WTC11 (cell line): Measurements from ENCODE around the gene TSHZ1. TPM values are rescaled to one million over a fixed set of nuclear protein-coding genes. Genes with fewer than 3 reads are reported as not detected.

Experiments used
- ATAC-seq: fragments of 200-7000 bp; cut with Tn5 transposase; 2 replicates; pipeline ENCODE4 v1.10.0; 2021; ENCODE audit warnings: mild to moderate bottlenecking, moderate library complexity
- CTCF ChIA-PET: fragments of 300-600 bp; sonication (Branson Sonifier 250); formaldehyde crosslinking; loops from one replicate; lab custom pipeline; 2021; ENCODE audit warnings: antibody characterized with exemption; lab: Charles Lee
- POLR2A ChIA-PET: fragments of 350-600 bp; sonication (Branson Sonifier 250); formaldehyde crosslinking; loops from one replicate; lab custom pipeline; 2021; ENCODE audit warnings: antibody characterized with exemption; lab: Charles Lee
- DNase-seq: peaks from one replicate; pipeline ENCODE4 v3.0.0; 2021; ENCODE audit warnings: low spot score
- H3K27ac Mint-ChIP-seq: 2 replicates; pipeline ENCODE4 v1.8.0; 2021; ENCODE audit warnings: mixed read lengths
- H3K27me3 Mint-ChIP-seq: 2 replicates; pipeline ENCODE4 v1.8.0; 2021; ENCODE audit warnings: low read depth, mild to moderate bottlenecking, moderate library complexity, mixed read lengths
- H3K36me3 Mint-ChIP-seq: 2 replicates; pipeline ENCODE4 v1.8.0; 2021; ENCODE audit warnings: mixed read lengths
- H3K4me1 Mint-ChIP-seq: 2 replicates; pipeline ENCODE4 v1.8.0; 2022; ENCODE audit warnings: mixed read lengths
- H3K4me3 Mint-ChIP-seq: 2 replicates; pipeline ENCODE4 v1.8.0; 2021; ENCODE audit warnings: mild to moderate bottlenecking, moderate library complexity, mixed read lengths
- H3K9me3 Mint-ChIP-seq: 2 replicates; pipeline ENCODE4 v1.8.0; 2021; ENCODE audit warnings: mixed read lengths
- ATF1 ChIP-seq: sonication (generic); formaldehyde crosslinking; IDR thresholded peaks from 2 replicates; pipeline ENCODE4 v1.8.1; 2023; ENCODE audit warnings: mild to moderate bottlenecking, moderate library complexity, missing genetic modification reagents
- CTCF ChIP-seq: fragments of 200-600 bp; IDR thresholded peaks from 2 replicates; pipeline ENCODE4 v1.8.0; 2022; ENCODE audit warnings: antibody characterized with exemption
- ELF4 ChIP-seq: sonication (generic); formaldehyde crosslinking; IDR thresholded peaks from 2 replicates; pipeline ENCODE4 v1.8.1; 2022; ENCODE audit warnings: low read depth, mild to moderate bottlenecking, moderate library complexity, missing genetic modification reagents
- ETV6 ChIP-seq: sonication (generic); formaldehyde crosslinking; IDR thresholded peaks from 2 replicates; pipeline ENCODE4 v1.8.1; 2022; ENCODE audit warnings: mild to moderate bottlenecking, missing genetic modification reagents
- FOXK1 ChIP-seq: sonication (generic); formaldehyde crosslinking; IDR thresholded peaks from 2 replicates; pipeline ENCODE4 v1.8.0; 2022; ENCODE audit warnings: mild to moderate bottlenecking, moderate library complexity, missing genetic modification reagents
- GTF2I ChIP-seq: fragments of 250-450 bp; sonication (Bioruptor Pico); conservative IDR thresholded peaks from 2 replicates; pipeline ENCODE4 v1.4.0; 2021; ENCODE audit warnings: mild to moderate bottlenecking
- JUN ChIP-seq: sonication (generic); formaldehyde crosslinking; IDR thresholded peaks from 2 replicates; pipeline ENCODE4 v1.8.0; 2023; ENCODE audit warnings: mild to moderate bottlenecking, missing genetic modification reagents
- SOX15 ChIP-seq: fragments of 250-450 bp; sonication (Bioruptor Pico); IDR thresholded peaks from 2 replicates; pipeline ENCODE4 v1.9.0; 2021; ENCODE audit warnings: mild to moderate bottlenecking
- TCF7 ChIP-seq: sonication (generic); formaldehyde crosslinking; IDR thresholded peaks from 2 replicates; pipeline ENCODE4 v1.8.0; 2022; ENCODE audit warnings: mild to moderate bottlenecking, low read depth, missing genetic modification reagents, moderate library complexity
- ZNF121 ChIP-seq: sonication (generic); formaldehyde crosslinking; IDR thresholded peaks from 2 replicates; pipeline ENCODE4 v1.8.0; 2023; ENCODE audit warnings: missing genetic modification reagents
- ZNF219 ChIP-seq: sonication (generic); formaldehyde crosslinking; IDR thresholded peaks from 2 replicates; pipeline ENCODE4 v1.8.0; 2023; ENCODE audit warnings: missing genetic modification reagents, mild to moderate bottlenecking, borderline replicate concordance
- ZNF416 ChIP-seq: fragments of 250-450 bp; sonication (Bioruptor Pico); IDR thresholded peaks from 2 replicates; pipeline ENCODE4 v1.9.0; 2021; ENCODE audit warnings: mild to moderate bottlenecking, inconsistent platforms
- ZNF671 ChIP-seq: fragments of 250-450 bp; sonication (Bioruptor Pico); IDR thresholded peaks from 2 replicates; pipeline ENCODE4 v1.8.0; 2021; ENCODE audit warnings: mild to moderate bottlenecking
- total RNA-seq: library from RNA; stranded (reverse); gene quantifications from 3 replicates; pipeline ENCODE4 v1.2.3, GENCODE V29; 2021
- TF ChIP-seq, protein P1 (sequence below): sonication (generic); formaldehyde crosslinking; IDR thresholded peaks from 2 replicates; pipeline ENCODE4 v1.8.1; 2022; ENCODE audit warnings: missing genetic modification reagents, borderline replicate concordance
- TF ChIP-seq, protein P2 (sequence below): fragments of 250-450 bp; sonication (Bioruptor Pico); IDR thresholded peaks from 2 replicates; pipeline ENCODE4 v1.9.0; 2021; ENCODE audit warnings: mild to moderate bottlenecking
- TF ChIP-seq, protein P3 (sequence below): fragments of 250-450 bp; sonication (Bioruptor Pico); IDR thresholded peaks from 2 replicates; pipeline ENCODE4 v1.9.0; 2021; ENCODE audit warnings: mild to moderate bottlenecking
- TF ChIP-seq, protein P4 (sequence below): fragments of 250-450 bp; sonication (Bioruptor Pico); conservative IDR thresholded peaks from 2 replicates; pipeline ENCODE4 v1.9.0; 2021; ENCODE audit warnings: mild to moderate bottlenecking
- TF ChIP-seq, protein P5 (sequence below): sonication (generic); formaldehyde crosslinking; IDR thresholded peaks from 2 replicates; pipeline ENCODE4 v1.8.0; 2022; ENCODE audit warnings: mild to moderate bottlenecking, missing genetic modification reagents
- TF ChIP-seq, protein P6 (sequence below): fragments of 250-450 bp; sonication (Bioruptor Pico); IDR thresholded peaks from 2 replicates; pipeline ENCODE4 v1.8.0; 2021; ENCODE audit warnings: mild to moderate bottlenecking

Gene TSHZ1
- total RNA-seq, 1 experiment from 2014 or later, result 2.9 TPM

DNA sequence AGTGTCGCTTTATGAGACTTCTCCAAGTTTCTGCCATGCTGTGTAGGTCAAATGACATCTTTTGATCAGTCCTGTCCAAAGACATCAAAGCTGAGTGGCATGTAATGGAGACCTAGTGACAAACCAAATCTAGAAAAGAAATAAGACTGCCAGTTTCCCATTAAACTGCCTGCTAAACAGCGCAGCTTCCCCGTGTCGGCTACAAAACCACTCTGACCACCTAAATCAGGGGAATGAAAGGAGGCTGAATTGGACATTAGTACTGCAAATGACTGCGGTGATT, 57.7 kb downstream of the TSHZ1 start:
- H3K27ac Mint-ChIP-seq, result no peak overlapping the region
- ATAC-seq (no peak), DNase-seq (no peak)
- no peaks in the 10 kb centered on the region for H3K9me3 Mint-ChIP-seq
- ChIA-PET POLR2A (no interaction called here), CTCF (no interaction called here)
- H3K36me3 Mint-ChIP-seq, result no peaks in the 10 kb centered on the region
- H3K27me3 Mint-ChIP-seq, result no peaks in the 10 kb centered on the region
- H3K4me1 Mint-ChIP-seq, result peaks cover 27% of the 10 kb centered on the region
- no peak overlapping the region for H3K4me3 Mint-ChIP-seq
- TF ChIP-seq, protein P1, sequence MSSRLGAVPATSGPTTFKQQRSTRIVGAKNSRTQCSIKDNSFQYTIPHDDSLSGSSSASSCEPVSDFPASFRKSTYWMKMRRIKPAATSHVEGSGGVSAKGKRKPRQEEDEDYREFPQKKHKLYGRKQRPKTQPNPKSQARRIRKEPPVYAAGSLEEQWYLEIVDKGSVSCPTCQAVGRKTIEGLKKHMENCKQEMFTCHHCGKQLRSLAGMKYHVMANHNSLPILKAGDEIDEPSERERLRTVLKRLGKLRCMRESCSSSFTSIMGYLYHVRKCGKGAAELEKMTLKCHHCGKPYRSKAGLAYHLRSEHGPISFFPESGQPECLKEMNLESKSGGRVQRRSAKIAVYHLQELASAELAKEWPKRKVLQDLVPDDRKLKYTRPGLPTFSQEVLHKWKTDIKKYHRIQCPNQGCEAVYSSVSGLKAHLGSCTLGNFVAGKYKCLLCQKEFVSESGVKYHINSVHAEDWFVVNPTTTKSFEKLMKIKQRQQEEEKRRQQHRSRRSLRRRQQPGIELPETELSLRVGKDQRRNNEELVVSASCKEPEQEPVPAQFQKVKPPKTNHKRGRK, result no peak
- no peak for TF ChIP-seq SOX15 (CRISPR knock-in tag)
- TF ChIP-seq, protein P2, sequence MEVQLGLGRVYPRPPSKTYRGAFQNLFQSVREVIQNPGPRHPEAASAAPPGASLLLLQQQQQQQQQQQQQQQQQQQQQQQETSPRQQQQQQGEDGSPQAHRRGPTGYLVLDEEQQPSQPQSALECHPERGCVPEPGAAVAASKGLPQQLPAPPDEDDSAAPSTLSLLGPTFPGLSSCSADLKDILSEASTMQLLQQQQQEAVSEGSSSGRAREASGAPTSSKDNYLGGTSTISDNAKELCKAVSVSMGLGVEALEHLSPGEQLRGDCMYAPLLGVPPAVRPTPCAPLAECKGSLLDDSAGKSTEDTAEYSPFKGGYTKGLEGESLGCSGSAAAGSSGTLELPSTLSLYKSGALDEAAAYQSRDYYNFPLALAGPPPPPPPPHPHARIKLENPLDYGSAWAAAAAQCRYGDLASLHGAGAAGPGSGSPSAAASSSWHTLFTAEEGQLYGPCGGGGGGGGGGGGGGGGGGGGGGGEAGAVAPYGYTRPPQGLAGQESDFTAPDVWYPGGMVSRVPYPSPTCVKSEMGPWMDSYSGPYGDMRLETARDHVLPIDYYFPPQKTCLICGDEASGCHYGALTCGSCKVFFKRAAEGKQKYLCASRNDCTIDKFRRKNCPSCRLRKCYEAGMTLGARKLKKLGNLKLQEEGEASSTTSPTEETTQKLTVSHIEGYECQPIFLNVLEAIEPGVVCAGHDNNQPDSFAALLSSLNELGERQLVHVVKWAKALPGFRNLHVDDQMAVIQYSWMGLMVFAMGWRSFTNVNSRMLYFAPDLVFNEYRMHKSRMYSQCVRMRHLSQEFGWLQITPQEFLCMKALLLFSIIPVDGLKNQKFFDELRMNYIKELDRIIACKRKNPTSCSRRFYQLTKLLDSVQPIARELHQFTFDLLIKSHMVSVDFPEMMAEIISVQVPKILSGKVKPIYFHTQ (CRISPR knock-in tag), result no peak
- no peak for TF ChIP-seq TCF7 (CRISPR knock-in tag)
- no peak for TF ChIP-seq ZNF416 (CRISPR knock-in tag)
- TF ChIP-seq, protein P3, sequence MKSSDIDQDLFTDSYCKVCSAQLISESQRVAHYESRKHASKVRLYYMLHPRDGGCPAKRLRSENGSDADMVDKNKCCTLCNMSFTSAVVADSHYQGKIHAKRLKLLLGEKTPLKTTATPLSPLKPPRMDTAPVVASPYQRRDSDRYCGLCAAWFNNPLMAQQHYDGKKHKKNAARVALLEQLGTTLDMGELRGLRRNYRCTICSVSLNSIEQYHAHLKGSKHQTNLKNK (CRISPR knock-in tag), result no peak
- TF ChIP-seq, protein P4, sequence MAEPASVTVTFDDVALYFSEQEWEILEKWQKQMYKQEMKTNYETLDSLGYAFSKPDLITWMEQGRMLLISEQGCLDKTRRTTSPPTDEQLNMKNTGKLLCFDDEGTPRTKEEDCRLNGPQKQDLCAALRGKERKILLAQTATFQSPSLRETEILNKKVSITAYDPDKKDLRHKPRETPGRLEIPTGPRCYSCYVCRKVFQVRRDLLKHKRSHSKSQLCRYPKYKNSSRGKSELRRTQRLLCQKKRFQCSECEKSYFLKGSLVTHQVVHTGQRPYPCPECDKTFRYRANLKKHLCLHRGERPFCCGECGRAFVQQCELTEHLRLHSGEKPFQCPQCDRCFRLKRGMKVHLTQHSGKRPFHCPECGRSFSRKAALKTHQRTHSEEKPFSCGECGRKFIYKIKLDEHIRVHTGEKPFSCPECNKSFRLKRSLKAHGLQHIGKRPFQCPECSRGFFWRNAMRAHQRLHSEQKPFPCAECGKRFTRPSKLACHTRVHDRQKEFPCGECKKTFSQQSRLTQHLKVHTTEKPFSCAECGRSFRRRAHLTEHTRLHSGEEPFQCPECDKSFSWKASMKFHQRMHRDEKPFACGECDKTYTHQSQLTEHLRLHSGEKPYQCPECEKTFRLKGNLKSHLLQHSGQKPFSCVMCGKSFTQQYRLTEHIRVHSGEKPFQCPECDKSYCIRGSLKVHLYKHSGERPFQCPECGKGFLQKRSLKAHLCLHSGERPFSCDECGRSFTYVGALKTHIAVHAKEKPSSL (CRISPR knock-in tag), result no peak
- TF ChIP-seq CTCF, result no peak
- TF ChIP-seq, protein P5, sequence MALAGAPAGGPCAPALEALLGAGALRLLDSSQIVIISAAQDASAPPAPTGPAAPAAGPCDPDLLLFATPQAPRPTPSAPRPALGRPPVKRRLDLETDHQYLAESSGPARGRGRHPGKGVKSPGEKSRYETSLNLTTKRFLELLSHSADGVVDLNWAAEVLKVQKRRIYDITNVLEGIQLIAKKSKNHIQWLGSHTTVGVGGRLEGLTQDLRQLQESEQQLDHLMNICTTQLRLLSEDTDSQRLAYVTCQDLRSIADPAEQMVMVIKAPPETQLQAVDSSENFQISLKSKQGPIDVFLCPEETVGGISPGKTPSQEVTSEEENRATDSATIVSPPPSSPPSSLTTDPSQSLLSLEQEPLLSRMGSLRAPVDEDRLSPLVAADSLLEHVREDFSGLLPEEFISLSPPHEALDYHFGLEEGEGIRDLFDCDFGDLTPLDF (CRISPR knock-in tag), result no peak
- TF ChIP-seq JUN (CRISPR knock-in tag), result no peak
- TF ChIP-seq ZNF671 (CRISPR knock-in tag), result no peak
- TF ChIP-seq ATF1 (CRISPR knock-in tag), result no peak
- TF ChIP-seq FOXK1 (CRISPR knock-in tag), result no peak
- no peak for TF ChIP-seq GTF2I
- TF ChIP-seq ETV6 (CRISPR knock-in tag), result no peak
- no peak for TF ChIP-seq ZNF121
- no peak for TF ChIP-seq ELF4 (CRISPR knock-in tag)

DNA sequence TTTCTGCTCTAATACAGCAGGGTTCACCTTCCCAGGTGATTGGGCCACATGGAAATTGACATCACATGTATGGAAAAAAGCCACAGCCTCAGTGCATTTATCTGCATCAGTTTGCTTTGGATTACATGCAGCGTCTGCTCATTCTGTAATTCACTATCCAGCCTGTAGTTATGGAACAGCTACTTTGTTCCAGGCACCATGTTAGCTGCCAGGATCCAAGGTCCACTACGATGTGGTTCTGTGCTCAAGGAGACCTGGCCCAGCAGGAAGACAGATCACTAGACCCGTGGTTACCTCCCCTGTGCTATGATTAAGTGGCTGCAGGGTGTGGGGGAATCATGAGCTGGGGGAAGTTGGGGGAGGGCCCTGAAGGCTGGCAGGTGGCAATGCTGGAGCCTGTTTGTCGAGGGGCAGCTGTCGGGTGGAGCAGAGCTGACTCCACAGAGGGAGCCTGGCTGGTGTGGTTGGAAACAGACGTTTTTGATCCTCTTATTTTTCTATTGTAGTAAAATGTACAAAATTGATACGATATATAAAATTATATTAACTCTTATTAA, 58.6 kb downstream of the TSHZ1 start:
- Mint-ChIP-seq H3K4me1 (peaks cover 27% of the 10 kb centered on the region), H3K36me3 (no peaks in the 10 kb centered on the region), H3K27me3 (no peaks in the 10 kb centered on the region), H3K27ac (no peak overlapping the region), H3K9me3 (no peaks in the 10 kb centered on the region)
- POLR2A ChIA-PET, result no interaction called here
- no peak for DNase-seq
- TF ChIP-seq, protein P6, sequence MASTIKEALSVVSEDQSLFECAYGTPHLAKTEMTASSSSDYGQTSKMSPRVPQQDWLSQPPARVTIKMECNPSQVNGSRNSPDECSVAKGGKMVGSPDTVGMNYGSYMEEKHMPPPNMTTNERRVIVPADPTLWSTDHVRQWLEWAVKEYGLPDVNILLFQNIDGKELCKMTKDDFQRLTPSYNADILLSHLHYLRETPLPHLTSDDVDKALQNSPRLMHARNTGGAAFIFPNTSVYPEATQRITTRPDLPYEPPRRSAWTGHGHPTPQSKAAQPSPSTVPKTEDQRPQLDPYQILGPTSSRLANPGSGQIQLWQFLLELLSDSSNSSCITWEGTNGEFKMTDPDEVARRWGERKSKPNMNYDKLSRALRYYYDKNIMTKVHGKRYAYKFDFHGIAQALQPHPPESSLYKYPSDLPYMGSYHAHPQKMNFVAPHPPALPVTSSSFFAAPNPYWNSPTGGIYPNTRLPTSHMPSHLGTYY, result no peak
- TF ChIP-seq ZNF219 (CRISPR knock-in tag), result no peak
- TF ChIP-seq, all 79 proteins: peak for 0
- CTCF ChIA-PET, result no interaction called here
- ATAC-seq, result no peak
- no peak overlapping the region for H3K4me3 Mint-ChIP-seq
